Smooth muscle cell (in vitro differentiated cells): ENCODE measurements around the gene UBAC2. TPM values are rescaled to one million over a fixed set of nuclear protein-coding genes. Genes with fewer than 3 reads are reported as not detected.
A peak's percentile ranks its signal among the peaks of the same experiment; 100 is the strongest.

Experiments
- DNase-seq: peaks from one replicate; lab custom pipeline; 2025; ENCODE audit not compliant: unreplicated experiment; lab: John Stamatoyannopoulos, UW
- H2AFZ ChIP-seq: fragments of 200-600 bp; sonication (generic); 2 replicates; pipeline ENCODE4 v1.6.0; 2016; ENCODE audit warnings: antibody characterized with exemption, low read depth, mild to moderate bottlenecking
- H3F3A ChIP-seq: fragments of 200-600 bp; sonication (generic); 2 replicates; pipeline ENCODE4 v1.6.0; 2017; ENCODE audit warnings: antibody characterized with exemption, low read depth
- H3K27ac ChIP-seq: fragments of 200-600 bp; sonication (generic); 2 replicates; pipeline ENCODE4 v1.5.1; 2016; ENCODE audit warnings: low read depth, mild to moderate bottlenecking
- H3K27me3 ChIP-seq: fragments of 200-600 bp; sonication (generic); 2 replicates; pipeline ENCODE4 v1.6.1; 2016; ENCODE audit warnings: low read depth, mild to moderate bottlenecking
- H3K36me3 ChIP-seq: fragments of 200-600 bp; sonication (generic); 2 replicates; pipeline ENCODE4 v1.5.1; 2016; ENCODE audit warnings: low read depth
- H3K4me1 ChIP-seq: fragments of 200-600 bp; sonication (generic); 2 replicates; pipeline ENCODE4 v1.5.1; 2016; ENCODE audit warnings: low read depth
- H3K4me2 ChIP-seq: fragments of 200-600 bp; sonication (generic); 2 replicates; pipeline ENCODE4 v1.6.0; 2016; ENCODE audit warnings: mild to moderate bottlenecking
- H3K4me3 ChIP-seq: fragments of 200-600 bp; sonication (generic); 2 replicates; pipeline ENCODE4 v1.5.1; 2016; ENCODE audit warnings: mild to moderate bottlenecking
- H3K79me2 ChIP-seq: fragments of 200-600 bp; sonication (generic); 2 replicates; pipeline ENCODE4 v1.6.0; 2016; ENCODE audit warnings: low read depth, mild to moderate bottlenecking
- H3K9ac ChIP-seq: fragments of 200-600 bp; sonication (generic); 2 replicates; pipeline ENCODE4 v1.6.0; 2016; ENCODE audit warnings: low read depth
- H3K9me3 ChIP-seq: fragments of 200-600 bp; sonication (generic); replicated peaks from 2 replicates; pipeline ENCODE4 v1.5.1; 2016; ENCODE audit warnings: low read depth
- H4K20me1 ChIP-seq: fragments of 200-600 bp; sonication (generic); 2 replicates; pipeline ENCODE4 v1.6.0; 2016; ENCODE audit warnings: low read depth
- WGBS: methylation state at CpG from one replicate; pipeline ENCODE4 v1.1.7; 2016; ENCODE audit warnings: low lambda C conversion rate; 5-methylcytosine and 5-hydroxymethylcytosine counted together
- polyA plus RNA-seq: library from polyadenylated mRNA; unstranded; fragments of >200 nt; fragmentation: Nextera tagmentation; extraction: Ambion mirVana; gene quantifications from 2 replicates; pipeline ENCODE4 v1.2.1, GENCODE V29; 2016
- total RNA-seq: library from RNA; depleted of rRNA; stranded (reverse); fragments of >200 nt; gene quantifications from 2 replicates; pipeline ENCODE4 v1.2.3, GENCODE V29; 2014
- TF ChIP-seq, protein P1 (sequence below): fragments of 200-600 bp; sonication (generic); IDR thresholded peaks from 2 replicates; pipeline ENCODE4 v1.5.1; 2017; ENCODE audit warnings: borderline replicate concordance, mild to moderate bottlenecking, antibody characterized with exemption; ENCODE audit not compliant: insufficient read depth, poor library complexity, severe bottlenecking

Gene UBAC2
- total and polyA plus RNA-seq, 2 experiments from 2014 or later, result 58.4 to 74.0 TPM

DNA sequence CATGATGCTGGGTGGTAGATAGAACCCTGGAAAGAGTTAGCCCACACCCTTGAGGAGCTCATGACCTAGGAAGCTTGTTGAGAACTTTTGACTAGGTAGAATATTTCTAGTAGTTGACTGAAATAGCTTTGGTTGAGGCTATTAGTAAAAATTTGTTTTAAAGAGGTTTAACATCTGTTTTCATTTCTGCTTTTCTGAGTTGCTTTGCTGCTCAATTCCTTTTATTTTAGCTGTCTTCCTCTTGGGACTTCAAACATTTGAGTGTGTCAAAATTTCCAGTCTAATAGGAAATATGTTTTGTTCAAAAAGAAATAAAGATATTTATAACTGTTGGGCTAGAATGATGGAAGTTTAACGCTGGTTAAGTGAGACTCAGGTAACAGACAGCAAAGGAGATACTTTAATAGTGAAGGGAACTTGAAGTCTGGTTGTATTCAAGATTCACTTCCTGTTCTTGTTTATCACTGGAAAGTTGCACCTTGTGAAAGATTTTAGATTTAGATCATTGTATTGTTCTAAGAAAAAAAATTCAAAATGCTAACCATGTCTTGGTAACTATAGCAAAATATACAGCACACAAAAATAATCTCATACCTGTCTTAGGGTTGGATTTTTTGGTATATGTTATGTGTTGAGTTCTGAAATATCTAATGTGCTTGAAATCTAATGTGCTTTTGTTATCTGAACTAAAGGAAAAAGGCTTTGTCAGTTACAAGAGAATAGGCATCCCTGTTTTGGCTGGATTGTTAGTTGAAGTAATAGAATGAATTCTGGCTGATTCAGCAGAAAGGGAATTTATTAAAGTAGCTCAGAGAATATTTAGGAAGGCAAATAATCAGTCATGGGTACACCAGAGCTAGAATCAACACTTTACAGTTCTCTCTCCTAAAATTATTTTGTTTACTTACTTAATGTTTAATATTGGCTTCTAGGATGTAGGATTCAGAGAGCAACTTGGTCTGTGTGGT lies 81.9 kb downstream of the UBAC2 start:
- Histone ChIP-seq H3K4me2 (peak overlapping the region; percentile 70), H3K36me3 (no peaks in the 10 kb centered on the region), H4K20me1 (no peaks in the 10 kb centered on the region), H3K79me2 (no peaks in the 10 kb centered on the region), H3K9me3 (no peaks in the 10 kb centered on the region), H3K27ac (peak overlapping the region; percentile 78), H3K4me1 (peaks cover 23% of the 10 kb centered on the region), H3K9ac (peak overlapping the region; percentile 17), H3F3A (no peaks in the 10 kb centered on the region), H3K27me3 (no peaks in the 10 kb centered on the region), H2AFZ (no peak overlapping the region), H3K4me3 (no peak overlapping the region)
- no peak for DNase-seq
- 91% methylated on average over 1 of the region's 1 CpG for WGBS
- TF ChIP-seq, protein P1, sequence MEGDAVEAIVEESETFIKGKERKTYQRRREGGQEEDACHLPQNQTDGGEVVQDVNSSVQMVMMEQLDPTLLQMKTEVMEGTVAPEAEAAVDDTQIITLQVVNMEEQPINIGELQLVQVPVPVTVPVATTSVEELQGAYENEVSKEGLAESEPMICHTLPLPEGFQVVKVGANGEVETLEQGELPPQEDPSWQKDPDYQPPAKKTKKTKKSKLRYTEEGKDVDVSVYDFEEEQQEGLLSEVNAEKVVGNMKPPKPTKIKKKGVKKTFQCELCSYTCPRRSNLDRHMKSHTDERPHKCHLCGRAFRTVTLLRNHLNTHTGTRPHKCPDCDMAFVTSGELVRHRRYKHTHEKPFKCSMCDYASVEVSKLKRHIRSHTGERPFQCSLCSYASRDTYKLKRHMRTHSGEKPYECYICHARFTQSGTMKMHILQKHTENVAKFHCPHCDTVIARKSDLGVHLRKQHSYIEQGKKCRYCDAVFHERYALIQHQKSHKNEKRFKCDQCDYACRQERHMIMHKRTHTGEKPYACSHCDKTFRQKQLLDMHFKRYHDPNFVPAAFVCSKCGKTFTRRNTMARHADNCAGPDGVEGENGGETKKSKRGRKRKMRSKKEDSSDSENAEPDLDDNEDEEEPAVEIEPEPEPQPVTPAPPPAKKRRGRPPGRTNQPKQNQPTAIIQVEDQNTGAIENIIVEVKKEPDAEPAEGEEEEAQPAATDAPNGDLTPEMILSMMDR, result no peak

- TF ChIP-seq, protein P1, result no peak
These were observed 85.0 kb downstream of the UBAC2 start for GRCh38 chr13:99285432-99286182.

DNA sequence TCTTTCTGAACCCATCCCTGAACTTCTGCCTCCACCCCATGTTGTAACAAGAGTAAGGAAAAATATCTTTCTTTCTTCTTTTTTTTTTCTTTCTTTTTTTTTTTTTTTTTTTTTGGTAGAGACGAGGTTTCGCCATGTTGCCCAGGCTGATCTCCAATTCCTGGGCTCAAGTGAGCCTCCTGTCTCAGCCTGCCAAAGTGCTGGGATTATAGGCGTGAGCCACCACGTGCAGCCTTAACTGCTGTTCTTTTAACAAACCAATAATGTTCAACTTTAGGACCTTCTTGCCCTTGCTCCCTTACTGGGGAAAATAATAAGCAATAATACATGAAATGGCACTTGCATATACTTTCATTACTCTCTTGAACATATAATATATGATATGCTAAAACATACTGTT lies 86.9 kb downstream of the UBAC2 start:
- Histone ChIP-seq H3K27ac (no peak overlapping the region), H3F3A (no peaks in the 10 kb centered on the region), H2AFZ (no peak overlapping the region), H3K9ac (no peak overlapping the region), H3K4me1 (peaks cover 8% of the 10 kb centered on the region), H4K20me1 (no peaks in the 10 kb centered on the region), H3K9me3 (no peaks in the 10 kb centered on the region), H3K36me3 (no peaks in the 10 kb centered on the region), H3K4me2 (no peak overlapping the region), H3K4me3 (no peak overlapping the region), H3K79me2 (no peaks in the 10 kb centered on the region), H3K27me3 (no peaks in the 10 kb centered on the region)
- TF ChIP-seq, protein P1, result no peak
- no peak for DNase-seq
- 74% methylated on average over 4 of the region's 4 CpGs for WGBS

More at GRCh38 chr13:99285432-99286182, 85.0 kb downstream of the UBAC2 start:
- no peak for DNase-seq
- H4K20me1 ChIP-seq, result no peaks in the 10 kb centered on the region
- H3K4me3 ChIP-seq, result no peak overlapping the region
- H3K27ac ChIP-seq, result no peak overlapping the region
- no peaks in the 10 kb centered on the region for H3F3A ChIP-seq
- H3K36me3 ChIP-seq, result no peaks in the 10 kb centered on the region
- no peaks in the 10 kb centered on the region for H3K27me3 ChIP-seq
- H3K9me3 ChIP-seq, result no peaks in the 10 kb centered on the region
- H3K79me2 ChIP-seq, result no peaks in the 10 kb centered on the region
- no peak overlapping the region for H2AFZ ChIP-seq
- 89% methylated on average over 10 of the region's 10 CpGs for WGBS
- H3K9ac ChIP-seq, result no peak overlapping the region
- peaks cover 9% of the 10 kb centered on the region for H3K4me1 ChIP-seq
- no peak overlapping the region for H3K4me2 ChIP-seq
